ENCODE results near the gene ICAM4.

ICAM4 gene

GRCh38 chr19:10291554-10292205 lies 4.9 kb downstream of the ICAM4 start:
- DNase-seq (ENCODE audit: low read depth), result peak; percentile 67
- no peak for TF ChIP-seq MAX (IDR thresholded peaks at IDR 0.05; ENCODE audit: low read depth, low read length)
- TF ChIP-seq MYC (IDR thresholded peaks at IDR 0.05; ENCODE audit: low read depth, low read length), result no peak
- no peak overlapping the region for H3K4me3 ChIP-seq (ENCODE audit: low read depth, low read length)

- H3K4me3 ChIP-seq (ENCODE audit: low read depth, low read length), result no peak overlapping the region
- TF ChIP-seq POLR2A (IDR thresholded peaks at IDR 0.05; ENCODE audit: extremely low read depth, insufficient read length) (no peak), CTCF (IDR thresholded peaks at IDR 0.05; ENCODE audit: low read depth, low read length) (no peak), MAX (IDR thresholded peaks at IDR 0.05; ENCODE audit: low read depth, low read length) (no peak)
- peak; percentile 79 for DNase-seq (ENCODE audit: low read depth)
Measured at GRCh38 chr19:10292206-10292788, 5.5 kb downstream of the ICAM4 start.

GRCh38 chr19:10292789-10293636 lies 6.3 kb downstream of the ICAM4 start:
- TF ChIP-seq CTCF (IDR thresholded peaks at IDR 0.05; ENCODE audit: low read depth, low read length) (peak; percentile 1), MAX (IDR thresholded peaks at IDR 0.05; ENCODE audit: low read depth, low read length) (no peak), POLR2A (IDR thresholded peaks at IDR 0.05; ENCODE audit: extremely low read depth, insufficient read length) (no peak), MYC (IDR thresholded peaks at IDR 0.05; ENCODE audit: low read depth, low read length) (no peak)
- no peak overlapping the region for H3K4me3 ChIP-seq (ENCODE audit: low read depth, low read length)
- DNase-seq (ENCODE audit: low read depth), result no peak

- no peak overlapping the region for H3K4me3 ChIP-seq (ENCODE audit: low read depth, low read length)
- no peak for TF ChIP-seq MAX (IDR thresholded peaks at IDR 0.05; ENCODE audit: low read depth, low read length)
- no peak for TF ChIP-seq CTCF (IDR thresholded peaks at IDR 0.05; ENCODE audit: low read depth, low read length)
- TF ChIP-seq POLR2A (IDR thresholded peaks at IDR 0.05; ENCODE audit: extremely low read depth, insufficient read length), result no peak
- no peak for TF ChIP-seq MYC (IDR thresholded peaks at IDR 0.05; ENCODE audit: low read depth, low read length)
- DNase-seq (ENCODE audit: low read depth), result no peak
Measured at GRCh38 chr19:10293637-10294367, 7.0 kb downstream of the ICAM4 start.

GRCh38 chr19:10294368-10294697 lies 7.6 kb downstream of the ICAM4 start:
- TF ChIP-seq MAX (IDR thresholded peaks at IDR 0.05; ENCODE audit: low read depth, low read length) (no peak), POLR2A (IDR thresholded peaks at IDR 0.05; ENCODE audit: extremely low read depth, insufficient read length) (no peak), MYC (IDR thresholded peaks at IDR 0.05; ENCODE audit: low read depth, low read length) (no peak), CTCF (IDR thresholded peaks at IDR 0.05; ENCODE audit: low read depth, low read length) (no peak)
- no peak overlapping the region for H3K4me3 ChIP-seq (ENCODE audit: low read depth, low read length)
- DNase-seq (ENCODE audit: low read depth), result no peak

All from NB4 (cell line).